ENCODE data around the gene SNX27.
"Not testable (repeated sequence)": the region's sequence is repeated elsewhere in the genome, so short reads cannot be mapped to it uniquely, and the experiment has no call there.

The SNX27 gene

GRCh38 chr1:151721788-151722510 is 110.1 kb downstream of the SNX27 start:
- no peak for DNase-seq (ENCODE audit: low read depth)

- DNase-seq (ENCODE audit: low read depth) = no peak
These were observed 112.0 kb downstream of the SNX27 start for GRCh38 chr1:151723726-151724370.

- DNase-seq (ENCODE audit: low read depth) = no peak
These were observed 116.6 kb downstream of the SNX27 start for GRCh38 chr1:151728151-151729054.

- DNase-seq (ENCODE audit: low read depth) = no peak
These were observed 117.5 kb downstream of the SNX27 start for GRCh38 chr1:151729157-151729965.

- no peak for DNase-seq (ENCODE audit: low read depth)
These were observed 118.1 kb downstream of the SNX27 start for GRCh38 chr1:151729966-151730291.

GRCh38 chr1:151733126-151733525 is 121.3 kb downstream of the SNX27 start:
- no peak for DNase-seq (ENCODE audit: low read depth)

GRCh38 chr1:151733995-151734394 is 122.1 kb downstream of the SNX27 start:
- not testable (repeated sequence) for DNase-seq (ENCODE audit: low read depth)

- no peak for DNase-seq (ENCODE audit: low read depth)
These were observed 125.2 kb downstream of the SNX27 start for GRCh38 chr1:151737026-151737425.

GRCh38 chr1:151737479-151737878 is 125.6 kb downstream of the SNX27 start:
- no peak for DNase-seq (ENCODE audit: low read depth)

GRCh38 chr1:151739590-151740355 is 127.9 kb downstream of the SNX27 start:
- DNase-seq (ENCODE audit: low read depth) = no peak

GRCh38 chr1:151741516-151741915 is 129.7 kb downstream of the SNX27 start:
- DNase-seq (ENCODE audit: low read depth) = no peak
